CD4-positive, alpha-beta T cell treated with Interleukin-15 for 4 hours (primary cell): ENCODE results near the gene KCNA4.
"Not testable (repeated sequence)": the region's sequence is repeated elsewhere in the genome, so short reads cannot be mapped to it uniquely, and the experiment has no call there.

Experiments used
- DNase-seq: peaks from one replicate; pipeline ENCODE4 v3.0.0-alpha.2; 2020; ENCODE audit warnings: low spot score

The KCNA4 gene

DNA sequence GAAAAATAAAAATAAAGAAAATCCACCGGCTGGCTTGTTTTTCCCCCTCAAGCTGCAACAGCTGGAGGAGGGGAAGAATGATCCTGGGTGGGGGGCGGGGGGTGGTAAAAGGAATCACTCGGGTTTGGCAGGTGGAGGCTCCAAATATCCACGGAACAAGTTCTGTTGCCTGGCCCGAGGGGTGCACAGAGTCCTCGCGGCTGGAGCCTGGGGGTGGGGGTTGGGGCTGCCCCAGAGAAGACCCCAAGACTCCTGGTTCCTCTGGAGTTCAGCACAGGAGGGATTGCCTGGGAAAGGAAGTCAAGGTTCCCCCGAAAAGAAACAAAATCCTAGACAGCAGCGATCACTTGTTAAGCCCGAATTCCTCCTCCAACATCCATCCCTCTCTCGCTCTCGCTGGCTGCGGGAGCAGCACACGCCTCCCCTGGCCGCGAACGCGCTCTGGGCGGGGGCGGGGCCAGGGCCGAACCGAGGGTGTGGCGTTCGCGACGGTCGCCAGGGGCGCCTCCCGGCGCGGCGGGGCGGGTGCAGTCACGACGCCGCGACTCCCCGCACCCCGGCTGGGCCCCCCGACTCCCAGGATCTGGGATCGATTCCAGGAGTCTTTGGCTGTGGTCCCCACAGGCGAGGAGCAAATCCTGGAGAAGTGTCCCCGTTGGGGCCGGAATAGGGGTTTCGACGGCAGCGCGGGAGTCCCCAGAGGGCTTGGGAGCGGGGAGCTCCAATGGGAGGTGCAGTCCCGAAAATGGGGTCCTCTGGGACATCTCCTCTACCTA lies at the start of gene KCNA4:
TSS of gene KCNA4 (minus strand) at position 443 of the 776 bp plus-strand sequence. CDS start 4,352 bp downstream, outside the sequence.
- no peak for DNase-seq

DNA sequence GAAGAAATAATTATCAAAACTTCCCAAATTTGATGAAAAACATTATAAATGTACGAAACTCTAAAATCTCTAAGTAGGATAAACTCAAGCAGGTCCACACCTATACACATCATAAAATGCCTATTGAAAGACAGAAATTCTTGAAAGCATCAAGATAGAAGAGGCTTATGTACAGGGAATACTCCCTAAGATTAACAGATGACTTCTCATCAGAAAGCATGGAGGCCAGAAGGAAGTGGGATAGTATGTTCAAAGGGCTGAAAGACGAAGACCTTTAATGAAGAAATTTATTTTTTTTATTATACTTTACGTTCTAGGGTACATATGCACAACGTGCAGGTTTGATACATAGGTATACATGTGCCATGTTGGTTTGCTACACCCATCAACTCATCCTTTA lies 45.3 kb upstream of the KCNA4 start:
- no peak for DNase-seq

DNA sequence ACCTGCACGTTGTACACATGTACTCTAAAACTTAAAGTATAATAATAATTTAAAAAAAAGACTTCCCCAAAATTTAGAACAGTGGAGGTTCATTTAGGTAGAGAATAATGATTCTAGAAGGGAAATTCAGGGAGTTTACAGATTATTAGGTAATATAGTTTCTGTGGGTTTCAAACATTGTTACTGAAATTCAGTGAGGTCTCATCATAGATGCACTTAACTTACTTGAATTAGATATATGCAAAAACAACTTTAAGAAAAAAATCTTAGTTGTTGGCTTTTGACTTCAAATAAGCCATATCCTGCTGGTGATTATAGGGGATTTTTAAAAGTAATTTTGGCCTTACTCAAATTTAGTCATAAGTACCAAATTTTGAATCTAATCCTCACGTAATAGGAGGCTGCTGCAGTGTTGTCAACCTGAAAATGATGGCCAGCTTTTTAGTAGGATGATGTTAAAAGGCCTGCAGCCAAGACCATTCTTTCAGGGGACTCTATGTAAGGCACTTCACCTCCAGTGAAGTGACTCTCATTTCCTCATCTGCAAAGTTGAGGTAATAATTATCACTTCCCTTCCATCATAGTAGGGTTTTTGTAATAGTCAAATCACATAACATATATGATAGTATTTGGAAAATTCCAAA lies 42.5 kb upstream of the KCNA4 start:
- no peak for DNase-seq

DNA sequence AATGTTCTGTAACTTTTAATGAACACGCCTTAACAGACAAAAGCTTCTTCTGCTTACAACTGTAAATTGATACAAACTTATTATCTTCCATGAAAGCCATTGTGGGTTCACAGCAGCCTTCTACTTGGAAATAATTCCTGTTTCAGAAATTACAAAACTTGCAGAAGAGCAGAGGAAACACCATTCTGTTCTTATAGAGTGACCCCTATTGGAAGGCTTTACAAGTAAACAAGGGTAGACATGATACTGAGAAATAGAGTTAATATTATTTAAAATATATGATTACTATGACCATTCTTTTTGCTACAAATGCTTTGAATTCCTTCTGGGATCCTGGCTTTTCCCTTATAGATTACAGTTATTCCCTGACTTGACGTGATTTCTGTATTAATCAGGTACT lies 32.4 kb upstream of the KCNA4 start:
- no peak for DNase-seq

DNA sequence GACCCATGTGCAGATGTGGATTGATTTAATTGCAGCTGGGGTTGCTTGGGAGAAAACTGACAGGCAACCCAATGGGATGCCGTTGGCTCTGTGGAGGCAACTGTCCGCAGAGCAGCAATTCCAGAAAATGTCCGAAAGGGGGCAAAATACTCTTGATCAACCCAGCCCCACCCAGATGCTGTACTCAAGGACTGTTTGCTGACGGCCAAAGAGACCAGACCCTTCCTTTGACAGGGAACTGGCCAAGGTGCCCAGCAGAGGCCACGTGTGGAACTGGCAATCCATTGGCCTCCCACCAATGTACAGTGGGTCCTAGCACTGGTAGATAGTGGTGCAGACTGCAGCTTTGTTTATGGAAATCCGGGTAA lies 29.7 kb upstream of the KCNA4 start:
- no peak for DNase-seq

GRCh38 chr11:30045921-30046577 lies 29.2 kb upstream of the KCNA4 start:
- no peak for DNase-seq

- DNase-seq = no peak
Observed at GRCh38 chr11:30045144-30045543, 28.3 kb upstream of the KCNA4 start.

GRCh38 chr11:30041171-30041570 lies 24.3 kb upstream of the KCNA4 start:
- no peak for DNase-seq

GRCh38 chr11:30034746-30035145 lies 17.9 kb upstream of the KCNA4 start:
- DNase-seq = not testable (repeated sequence)

GRCh38 chr11:30034166-30034565 lies 17.3 kb upstream of the KCNA4 start:
- not testable (repeated sequence) for DNase-seq

DNA sequence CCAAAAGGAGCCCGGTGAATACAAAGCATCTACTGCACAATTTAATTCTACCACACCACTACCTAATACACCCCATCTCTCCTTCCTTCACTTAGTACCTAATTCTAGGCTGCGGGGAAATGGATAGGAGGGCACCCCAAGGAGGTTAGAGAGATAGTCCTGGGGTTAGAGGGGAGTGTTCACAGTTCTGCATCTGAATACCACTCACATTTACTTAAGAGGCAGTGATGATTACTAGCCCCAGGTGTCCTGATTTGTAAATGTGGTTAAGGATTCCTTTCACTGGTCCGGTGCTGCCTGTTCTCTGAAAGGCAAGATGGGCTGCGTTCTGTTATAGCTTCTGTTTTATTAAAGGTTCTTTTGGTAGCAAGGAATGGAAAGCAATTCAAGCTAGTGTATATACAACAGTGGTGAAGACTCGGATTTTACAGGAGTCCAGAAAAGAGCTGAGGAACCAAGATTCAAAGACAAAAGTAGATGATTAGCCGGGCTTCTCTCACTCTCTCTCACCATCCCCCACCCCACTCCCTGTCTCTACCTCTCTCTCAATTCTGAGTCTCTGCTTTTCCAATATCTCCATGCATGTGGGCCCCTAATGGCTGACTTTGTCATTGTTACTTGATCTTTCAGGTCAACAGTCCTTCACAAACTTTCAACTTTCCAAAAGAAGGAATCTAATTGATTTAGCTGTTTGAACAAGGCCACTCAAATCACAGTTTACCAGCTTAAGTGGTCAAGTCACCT lies 8.7 kb upstream of the KCNA4 start:
- DNase-seq = no peak

DNA sequence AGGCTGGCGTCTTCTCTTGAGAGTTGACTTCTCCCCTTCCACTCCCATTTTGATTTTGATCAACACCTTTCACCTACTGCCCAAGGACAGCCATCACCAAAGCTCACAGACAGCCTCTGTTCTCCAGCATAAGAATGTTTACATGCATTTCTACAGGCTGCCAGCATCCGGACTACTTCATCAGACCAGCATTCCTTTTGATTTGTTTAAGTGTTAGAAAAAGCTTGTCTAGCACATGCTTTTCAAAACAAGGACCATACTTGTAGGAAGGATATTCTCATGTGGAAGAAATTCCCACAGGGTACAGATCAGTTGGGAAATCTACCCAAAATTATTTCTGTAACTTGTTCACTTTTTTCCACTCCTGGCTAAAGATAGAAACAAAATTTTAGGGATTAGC lies 6.2 kb upstream of the KCNA4 start:
- DNase-seq = no peak

DNA sequence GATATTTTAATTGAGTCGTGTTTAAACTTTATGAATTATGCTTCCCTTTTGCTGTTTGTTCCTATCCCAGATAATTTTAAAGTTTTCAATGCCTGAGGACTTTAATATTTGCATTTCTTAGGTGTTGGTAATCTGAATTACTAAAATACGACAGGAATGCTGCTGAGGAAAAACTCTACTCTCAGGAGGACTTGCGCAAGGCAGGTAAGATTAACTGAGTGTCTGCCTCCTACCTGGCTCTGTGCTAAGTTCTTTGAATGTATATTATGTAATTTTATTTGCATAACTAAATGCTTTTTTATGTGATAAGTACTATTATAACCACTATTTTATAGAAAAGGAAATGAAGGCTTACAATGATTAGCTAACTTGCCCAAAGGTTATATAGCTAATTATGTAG lies 2.7 kb upstream of the KCNA4 start:
- no peak for DNase-seq

- DNase-seq = no peak
Observed at GRCh38 chr11:30018495-30018894, 1.7 kb upstream of the KCNA4 start.

DNA sequence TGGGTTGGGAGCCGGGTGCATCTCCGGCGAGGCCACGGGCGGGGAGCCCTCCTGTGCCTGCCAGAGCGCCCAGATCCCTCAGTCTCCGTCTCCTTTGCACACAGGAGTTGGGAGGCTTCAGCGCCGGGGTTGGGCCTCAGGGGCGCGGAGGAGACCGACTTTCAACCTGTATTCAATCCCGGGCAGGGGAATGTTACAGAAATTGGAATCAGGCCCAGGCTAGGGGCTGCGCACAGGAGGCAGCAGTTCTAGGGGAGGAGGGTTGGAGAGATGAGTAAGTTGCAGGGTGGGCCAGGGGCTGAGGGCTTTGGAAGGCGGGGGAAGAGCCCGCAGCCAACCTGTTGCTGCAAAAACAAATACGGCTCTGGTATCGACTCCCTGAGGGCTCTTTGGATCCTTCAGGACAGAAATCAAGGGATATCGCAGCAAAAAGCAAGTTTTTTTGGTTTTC lies 640 bp upstream of the KCNA4 start:
- DNase-seq = no peak

- no peak for DNase-seq
Observed at GRCh38 chr11:30015725-30016412, 961 bp downstream of the KCNA4 start.

DNA sequence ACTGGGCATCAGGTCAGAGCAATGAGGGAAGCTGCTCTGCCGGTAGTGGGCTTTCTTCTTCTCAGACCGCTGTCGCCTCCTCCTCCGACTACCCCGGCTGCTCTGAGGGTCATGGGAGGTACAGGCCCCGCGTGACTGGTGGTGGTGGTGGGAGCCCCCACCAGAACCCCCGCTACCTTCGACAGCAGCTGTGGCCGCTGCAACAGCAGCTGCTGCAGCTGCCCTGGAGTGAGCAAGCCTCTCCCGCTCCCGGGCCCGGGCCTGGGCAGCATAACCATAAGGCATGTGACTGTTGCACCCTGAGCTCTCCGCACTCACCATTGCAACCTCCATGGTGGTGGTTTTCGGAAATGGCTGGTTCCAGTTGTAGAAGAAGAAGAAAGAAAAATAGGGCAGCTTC lies 4.5 kb downstream of the KCNA4 start:
- no peak for DNase-seq

DNA sequence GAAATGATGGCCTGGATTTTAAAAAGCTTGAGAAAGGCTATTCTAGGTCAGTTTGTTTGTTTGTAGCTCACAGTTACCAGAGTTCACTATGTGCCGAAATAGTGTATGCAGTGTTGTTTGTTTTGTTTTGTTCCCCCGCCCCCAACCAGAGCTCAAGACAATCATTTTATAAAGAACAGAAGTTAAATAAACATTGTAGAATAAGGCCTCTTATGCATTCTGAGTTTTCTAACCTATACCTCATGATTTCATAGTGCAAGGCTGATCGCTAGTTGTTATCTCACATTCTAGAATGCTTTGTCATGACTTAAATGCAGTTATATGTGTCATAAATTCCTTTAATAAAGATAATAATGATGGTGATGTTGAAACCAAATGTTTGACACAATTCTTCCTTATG lies 7.8 kb downstream of the KCNA4 start:
- no peak for DNase-seq

- no peak for DNase-seq
Observed at GRCh38 chr11:30006876-30007275, 10.0 kb downstream of the KCNA4 start.

DNA sequence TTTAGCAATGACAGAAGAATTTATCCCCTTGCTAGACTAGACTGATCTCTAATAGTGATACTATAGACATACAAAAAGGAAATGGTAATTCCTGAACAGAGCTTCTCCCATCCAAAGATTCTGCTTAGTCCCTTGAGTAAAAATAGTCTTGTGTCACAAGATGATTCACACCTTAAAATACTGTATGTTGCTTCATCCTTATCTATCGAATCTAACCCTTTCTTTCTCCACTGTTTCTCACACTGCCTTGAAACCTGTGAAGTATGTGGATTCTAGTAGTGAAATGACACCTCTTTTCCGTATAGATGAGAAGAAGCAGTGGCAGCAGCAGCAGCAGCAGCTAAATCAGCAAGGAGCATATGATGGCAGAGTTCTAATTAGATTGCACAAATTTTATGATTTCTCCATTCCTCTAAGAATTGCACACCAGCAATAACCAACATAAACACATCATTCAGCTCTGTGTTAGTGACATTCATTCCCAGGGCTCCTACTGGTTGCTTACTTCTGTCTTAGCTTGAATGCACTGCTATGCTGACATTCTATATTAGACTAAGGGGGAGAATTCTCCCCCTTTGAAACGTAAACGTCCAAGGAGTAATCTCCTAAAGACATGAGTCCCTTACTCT lies 14.6 kb downstream of the KCNA4 start:
- DNase-seq = no peak

DNA sequence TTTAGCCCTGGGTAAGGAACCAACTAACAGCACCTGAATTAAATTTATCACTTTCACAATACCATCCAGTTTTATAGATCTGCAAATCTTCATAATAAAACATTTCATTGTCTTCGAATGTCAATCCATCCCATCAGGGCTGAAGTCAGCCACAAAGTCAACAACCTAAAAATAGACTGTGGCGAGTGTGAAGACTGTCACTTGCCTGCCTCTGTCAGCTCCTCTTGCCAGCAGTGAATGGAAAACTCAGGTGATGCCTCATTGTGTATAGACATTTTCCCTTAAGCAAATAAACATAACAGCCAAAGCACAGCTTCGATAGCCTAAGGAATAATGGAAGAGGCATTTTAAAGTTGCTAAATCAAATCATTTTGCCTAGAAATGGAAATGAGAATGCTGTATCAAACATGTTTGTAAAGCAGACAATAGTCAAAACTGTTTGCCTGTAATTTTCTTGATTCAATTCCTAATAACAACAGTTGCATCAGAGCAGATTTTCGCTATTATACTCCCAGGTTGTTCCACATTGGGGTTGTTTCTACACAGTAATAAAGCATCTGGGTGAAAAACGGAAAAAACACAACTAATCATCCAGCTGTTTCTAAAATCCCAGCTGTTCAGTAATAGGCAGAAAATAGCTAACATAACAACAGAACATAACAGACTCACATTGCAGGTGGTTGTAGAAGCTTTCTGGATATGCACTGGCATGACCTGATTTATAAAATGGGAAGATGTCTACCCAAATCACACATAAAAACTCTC lies 15.7 kb downstream of the KCNA4 start:
- DNase-seq = no peak
